HG02588 (cell line): ENCODE results near the gene MMD2.
A peak's percentile ranks its signal among the peaks of the same experiment; 100 is the strongest.
"Not testable (repeated sequence)": the region's sequence is repeated elsewhere in the genome, so short reads cannot be mapped to it uniquely, and the experiment has no call there.

Experiments
- ATAC-seq: cut with Tn5 transposase; IDR thresholded peaks from one replicate; pipeline ENCODE4 v1.9.1; 2021; ENCODE audit warnings: mild to moderate bottlenecking, moderate library complexity; ENCODE audit not compliant: unreplicated experiment

Gene MMD2, protein sequence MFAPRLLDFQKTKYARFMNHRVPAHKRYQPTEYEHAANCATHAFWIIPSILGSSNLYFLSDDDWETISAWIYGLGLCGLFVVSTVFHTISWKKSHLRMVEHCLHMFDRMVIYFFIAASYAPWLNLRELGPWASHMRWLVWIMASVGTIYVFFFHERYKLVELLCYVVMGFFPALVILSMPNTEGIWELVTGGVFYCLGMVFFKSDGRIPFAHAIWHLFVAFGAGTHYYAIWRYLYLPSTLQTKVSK

DNA sequence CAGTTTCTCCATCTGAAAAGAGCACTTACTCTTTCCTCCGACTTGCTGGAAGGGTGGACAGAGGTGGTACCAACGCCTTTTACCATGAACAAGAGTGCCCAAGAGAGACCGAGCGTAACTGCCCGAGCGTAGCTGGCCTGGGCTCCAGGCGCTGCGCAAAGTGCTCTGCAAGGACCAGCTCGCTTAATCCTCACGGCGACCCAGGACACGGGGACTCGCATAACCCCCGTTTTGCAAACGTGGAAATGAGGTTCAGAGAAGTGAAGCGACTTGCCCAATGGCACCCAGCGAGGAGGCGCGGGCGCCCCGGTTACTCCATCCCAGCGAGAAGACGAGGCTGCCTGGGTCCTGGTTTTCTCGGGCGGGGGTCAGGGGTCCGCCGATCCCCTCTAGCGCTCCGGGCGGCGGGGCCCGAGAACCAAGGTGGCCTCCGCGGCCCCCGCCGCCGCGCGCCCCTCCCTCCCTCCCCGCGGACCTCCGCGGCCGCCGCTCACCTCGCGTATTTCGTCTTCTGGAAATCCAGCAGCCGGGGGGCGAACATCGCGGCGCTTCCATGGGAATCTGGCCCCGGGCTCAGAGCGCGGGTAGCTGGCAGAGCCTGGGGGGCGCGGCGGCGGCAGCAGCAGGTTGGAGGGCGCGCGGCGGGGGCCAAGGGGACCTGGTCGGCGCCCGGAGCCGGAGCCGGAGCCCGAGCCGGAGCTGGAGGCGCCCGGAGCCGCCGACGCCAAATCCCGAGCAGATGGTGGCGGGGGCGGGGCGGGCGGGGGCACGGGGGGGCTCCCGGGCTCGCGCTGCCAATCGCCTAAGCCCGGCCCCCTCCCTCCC lies at the start of gene MMD2:
MMD2 (minus strand) TSS at position 711 of the 825 bp plus-strand sequence; CDS start at position 541, 170 bp downstream.
- no peak for ATAC-seq

GRCh38 chr7:5005066-5005465 lies 46.1 kb upstream of the MMD2 start:
- no peak for ATAC-seq

DNA sequence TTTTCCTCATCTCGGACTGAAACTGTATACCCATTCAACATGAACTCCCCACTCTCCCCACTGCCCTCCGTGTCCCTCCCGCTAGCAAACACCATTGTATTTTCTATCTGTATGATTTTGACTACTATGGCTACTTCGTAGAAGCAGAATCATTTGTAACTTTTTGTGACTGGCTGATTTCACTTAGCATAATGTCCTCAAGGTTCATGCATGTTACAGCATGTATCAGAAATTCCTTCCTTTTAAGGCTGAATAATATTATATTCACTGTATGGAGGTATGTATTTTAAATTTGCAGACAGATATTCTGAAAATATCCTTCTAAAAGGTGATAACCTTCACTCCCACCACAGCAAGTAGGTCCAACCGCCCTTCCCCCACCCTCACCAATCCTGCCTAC lies 42.9 kb upstream of the MMD2 start:
- no peak for ATAC-seq

DNA sequence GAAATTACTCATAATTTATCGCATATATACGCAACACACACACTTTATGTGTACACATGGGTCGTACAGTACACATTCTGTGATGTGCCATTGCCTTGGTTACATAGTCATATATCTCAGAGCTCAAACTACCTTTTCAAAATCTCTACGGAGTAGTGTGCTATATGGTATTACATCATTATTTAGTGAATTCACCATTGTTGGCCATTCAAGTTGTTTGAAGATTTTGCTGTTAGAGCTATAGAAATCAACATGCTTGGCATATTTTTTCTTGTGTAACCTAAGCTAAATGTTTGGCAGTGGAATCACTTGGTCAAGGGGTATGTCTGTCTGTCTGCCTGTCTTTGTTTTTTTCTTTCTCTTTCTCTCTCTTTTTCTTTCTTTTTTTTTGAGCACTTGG lies 42.0 kb upstream of the MMD2 start:
- no peak for ATAC-seq

DNA sequence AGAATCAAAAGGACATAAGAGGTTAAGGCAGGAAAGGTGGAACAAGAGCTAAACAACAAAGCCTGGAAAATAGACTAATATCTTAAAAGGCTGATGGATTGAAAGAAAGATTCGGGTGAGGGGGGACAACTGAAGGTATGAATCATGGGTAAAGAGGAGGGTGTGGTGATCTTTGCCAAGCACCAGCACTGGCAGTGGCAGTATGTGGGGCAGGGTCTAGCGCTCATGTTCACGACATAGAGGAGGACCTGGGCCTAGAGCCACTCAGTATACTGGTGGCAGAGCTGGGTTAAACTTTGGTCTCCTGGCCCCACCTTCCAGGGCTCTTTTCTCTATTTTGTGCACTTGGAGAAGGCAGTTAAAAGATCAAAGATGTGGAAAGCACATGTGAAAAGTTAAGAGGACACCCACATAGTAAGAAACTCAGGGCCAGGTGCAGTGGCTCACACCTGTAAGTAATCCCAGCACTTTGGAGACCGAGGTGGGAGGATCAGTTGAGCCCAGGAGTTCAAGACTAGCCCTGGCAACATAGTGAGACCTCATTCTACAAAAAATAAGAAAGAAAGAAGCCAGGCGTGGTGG lies 40.5 kb upstream of the MMD2 start:
- no peak for ATAC-seq

- no peak for ATAC-seq
Measured at GRCh38 chr7:4998910-4999309, 39.9 kb upstream of the MMD2 start.

GRCh38 chr7:4998244-4998643 lies 39.3 kb upstream of the MMD2 start:
- ATAC-seq: no peak

DNA sequence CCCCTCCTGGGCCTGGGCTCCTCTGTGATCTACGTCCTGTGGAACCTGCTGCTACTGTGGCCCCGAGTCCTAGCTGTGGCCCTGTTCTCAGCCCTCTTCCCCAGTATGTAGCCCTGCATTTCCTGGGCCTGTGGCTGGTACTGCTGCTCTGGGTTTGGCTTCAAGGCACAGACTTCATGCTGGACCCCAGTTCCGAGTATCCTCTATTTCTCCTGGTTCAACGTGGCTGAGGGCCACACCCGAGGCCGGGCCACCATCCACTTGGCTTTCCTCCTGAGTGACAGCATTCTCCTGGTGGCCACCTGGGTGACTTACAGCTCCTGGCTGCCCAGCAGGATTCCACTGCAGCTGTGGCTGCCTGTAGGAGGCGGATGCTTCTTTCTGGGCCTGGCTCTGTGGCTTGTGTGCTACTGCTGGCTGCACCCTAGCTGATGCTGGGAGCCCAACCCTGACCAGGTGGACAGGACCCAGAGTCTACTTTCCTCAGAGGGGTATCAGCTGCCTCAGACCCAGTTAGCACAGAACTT lies 37.8 kb upstream of the MMD2 start:
- no peak for ATAC-seq

DNA sequence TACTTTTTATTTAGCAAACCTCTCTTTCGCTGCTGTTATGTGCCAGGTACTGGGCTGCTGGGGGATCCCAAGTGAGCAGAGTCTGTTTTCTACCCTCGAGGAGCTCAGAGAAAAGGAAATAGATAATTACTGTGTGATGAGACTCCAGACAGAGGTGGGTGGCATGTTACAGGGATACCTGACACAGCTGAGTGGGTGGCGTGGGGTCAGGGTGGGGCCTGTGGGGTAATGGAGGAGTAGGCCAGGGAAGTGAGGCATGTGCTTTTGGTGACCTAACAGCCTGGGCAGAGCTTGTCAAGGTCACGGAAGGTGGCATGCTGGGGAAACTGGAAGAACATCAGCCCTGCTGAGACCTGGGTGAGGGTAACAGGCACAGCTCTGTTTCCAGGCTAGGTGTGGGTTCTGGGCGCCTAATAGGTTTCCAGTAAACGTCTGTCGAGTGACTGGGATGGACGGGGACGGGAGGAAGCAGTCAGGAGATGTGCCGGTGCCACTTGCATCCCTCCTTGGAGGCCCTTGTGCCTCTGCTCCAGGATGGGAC lies 36.5 kb upstream of the MMD2 start:
- ATAC-seq: no peak

- ATAC-seq: no peak
Measured at GRCh38 chr7:4993471-4993870, 34.5 kb upstream of the MMD2 start.

GRCh38 chr7:4982741-4983140 lies 23.8 kb upstream of the MMD2 start:
- ATAC-seq: peak; percentile 76

DNA sequence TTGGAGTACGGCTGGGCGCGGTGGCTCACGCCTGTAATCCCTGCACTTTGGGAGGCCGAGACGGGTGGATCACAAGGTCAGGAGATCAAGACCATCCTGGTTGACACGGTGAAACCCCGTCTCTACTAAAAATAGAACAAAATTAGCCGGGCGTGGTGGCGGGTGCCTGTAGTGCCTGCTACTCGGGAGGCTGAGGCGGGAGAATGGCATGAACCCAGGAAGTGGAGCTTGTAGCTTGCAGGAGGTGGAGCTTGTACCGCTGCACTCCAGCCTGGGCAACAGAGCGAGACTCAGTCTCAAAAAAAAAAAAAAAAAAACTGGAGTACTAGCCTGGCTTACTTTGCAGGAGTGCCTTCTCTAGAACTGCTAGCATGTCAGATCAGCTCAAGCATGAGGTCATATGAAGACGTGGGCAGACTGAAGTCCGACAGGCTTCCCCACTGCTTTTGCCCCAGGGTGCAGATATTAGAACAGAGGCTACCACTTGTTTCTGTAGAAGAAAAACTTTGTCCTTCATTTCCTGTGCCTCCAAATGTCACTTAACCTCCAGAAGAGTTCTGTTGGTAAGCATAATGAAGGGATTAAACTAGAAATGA lies 22.4 kb upstream of the MMD2 start:
- not testable (repeated sequence) for ATAC-seq

GRCh38 chr7:4975626-4976025 lies 16.6 kb upstream of the MMD2 start:
- not testable (repeated sequence) for ATAC-seq

DNA sequence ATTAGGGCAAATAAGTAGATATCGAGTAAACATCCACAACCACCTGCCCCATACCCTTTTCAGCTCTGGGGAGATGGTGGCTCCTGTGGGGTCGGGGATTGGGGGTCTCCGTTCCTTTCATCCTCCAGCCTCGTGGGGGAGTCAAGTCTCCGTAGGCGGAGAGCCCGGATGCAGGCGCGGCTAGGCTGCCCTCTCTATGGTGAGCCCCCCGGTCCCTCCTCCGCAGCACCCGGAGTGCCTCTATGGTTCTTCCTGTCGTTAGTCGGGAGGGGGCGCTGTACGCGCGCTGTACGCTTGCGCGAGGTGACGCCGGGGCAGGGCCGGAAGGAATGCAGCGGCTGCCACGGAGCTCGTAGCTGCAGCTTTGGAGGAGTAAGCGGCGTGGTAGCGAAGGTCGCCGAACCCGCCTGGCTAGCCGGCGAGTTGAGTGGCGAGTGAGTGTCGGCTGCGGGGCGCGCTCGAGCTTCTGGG lies 14.8 kb upstream of the MMD2 start:
- ATAC-seq: peak; percentile 93

DNA sequence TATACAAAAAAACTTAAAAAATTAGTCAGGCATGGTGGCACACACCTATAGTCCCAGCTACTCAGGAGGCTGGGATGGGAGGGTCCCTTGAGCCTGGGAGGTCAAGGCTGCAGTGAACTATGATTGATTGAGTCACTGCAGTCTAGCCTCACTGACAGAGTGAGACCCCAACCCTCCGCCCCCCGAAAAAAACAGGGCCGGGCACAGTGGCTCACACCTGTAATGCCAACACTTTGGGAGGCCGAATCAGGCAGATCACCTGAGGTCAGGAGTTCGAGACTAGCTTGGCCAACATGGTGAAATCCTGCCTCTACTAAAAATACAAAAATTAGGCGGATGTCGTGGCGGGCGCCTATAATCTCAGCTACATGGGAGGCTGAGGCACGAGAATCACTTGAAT lies 13.5 kb upstream of the MMD2 start:
- not testable (repeated sequence) for ATAC-seq

DNA sequence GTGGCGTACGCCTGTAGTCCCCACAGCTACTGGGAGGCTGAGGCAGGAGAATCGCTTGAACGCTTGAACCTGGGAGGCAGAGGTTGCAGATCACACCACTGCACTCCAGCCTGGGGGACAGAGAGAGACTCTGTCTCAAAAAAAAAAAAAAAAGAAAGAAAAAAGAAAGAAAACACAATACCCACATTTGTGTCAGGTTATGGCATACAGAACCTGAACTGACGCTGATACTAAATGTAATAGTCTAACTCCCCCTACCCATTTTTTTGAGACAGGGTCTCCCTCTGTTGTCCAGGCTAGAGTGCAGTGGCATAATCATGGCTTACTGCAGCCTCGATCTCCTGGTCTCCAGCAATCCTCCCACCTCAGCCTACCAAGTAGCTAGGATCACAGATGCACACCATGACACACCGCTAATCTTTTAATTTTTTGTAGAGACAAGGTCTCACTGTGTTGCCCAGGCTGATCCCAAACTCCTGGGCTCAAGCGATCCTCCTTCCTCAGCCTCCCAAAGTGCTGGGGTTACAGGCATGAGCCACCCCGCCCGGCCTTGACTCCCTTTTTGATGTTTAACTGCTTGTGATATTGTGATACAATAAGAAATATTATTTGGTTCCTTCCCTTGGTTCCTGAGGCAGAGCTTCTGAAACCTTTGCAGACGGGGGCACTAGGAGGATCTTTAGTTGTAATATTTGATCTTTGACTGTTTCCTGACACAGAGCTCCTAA lies 6.5 kb upstream of the MMD2 start:
- no peak for ATAC-seq

DNA sequence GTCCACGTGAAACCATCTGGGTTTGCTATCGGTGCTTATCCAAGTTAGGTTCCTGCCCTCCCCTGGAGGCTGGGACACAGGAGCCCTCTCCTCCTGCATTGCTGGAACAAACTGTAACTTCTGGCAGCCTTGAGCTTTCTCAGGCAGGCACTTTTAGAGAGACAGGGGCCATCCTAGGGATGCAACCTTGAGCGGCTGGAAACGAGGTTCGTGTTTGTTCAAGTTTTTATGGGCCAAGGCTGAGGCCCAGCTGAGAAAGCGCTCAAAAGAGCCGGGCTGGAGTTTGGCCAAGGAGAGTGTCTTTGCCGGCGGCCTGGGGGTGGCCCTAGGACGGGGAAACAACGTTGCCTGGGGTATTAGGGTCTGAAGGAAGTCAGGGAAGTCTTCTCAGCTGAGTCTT lies 5.5 kb upstream of the MMD2 start:
- no peak for ATAC-seq

- ATAC-seq: no peak
Measured at GRCh38 chr7:4962872-4963775, 4.1 kb upstream of the MMD2 start.

DNA sequence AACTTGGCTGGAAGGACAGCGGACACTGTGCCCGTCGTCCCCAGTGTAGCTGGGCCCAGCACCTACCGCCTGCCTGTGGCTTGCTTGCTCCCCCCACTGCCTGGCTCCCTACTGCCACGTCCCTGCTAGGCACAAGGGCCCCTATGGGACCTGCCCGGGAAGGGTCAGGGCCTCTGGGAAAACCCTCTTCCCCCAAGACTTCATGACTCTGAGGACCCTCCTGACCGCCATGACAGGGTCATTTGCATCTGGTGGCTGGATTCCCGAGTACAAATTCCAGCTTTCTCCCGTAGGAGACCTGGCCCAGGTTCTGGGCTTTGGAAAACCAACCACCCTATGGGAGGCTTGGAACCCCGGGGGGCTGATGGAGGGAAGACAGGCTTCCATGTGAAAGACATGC lies 1.4 kb upstream of the MMD2 start:
- no peak for ATAC-seq
